Glutamatergic neuron (in vitro differentiated cells): ENCODE measurements around the gene MTA1. TPM values are rescaled to one million over a fixed set of nuclear protein-coding genes. Genes with fewer than 3 reads are reported as not detected.

Source experiments
- DNase-seq: peaks from one replicate; pipeline ENCODE4 v3.0.0; 2022
- H3K27ac Mint-ChIP-seq: one replicate; pipeline ENCODE4 v1.8.0; 2020; ENCODE audit warnings: mild to moderate bottlenecking, mixed read lengths, inconsistent platforms; ENCODE audit not compliant: unreplicated experiment
- H3K27me3 Mint-ChIP-seq: one replicate; pipeline ENCODE4 v1.8.0; 2020; ENCODE audit warnings: mild to moderate bottlenecking, moderate library complexity, mixed read lengths, inconsistent platforms; ENCODE audit not compliant: unreplicated experiment
- H3K36me3 Mint-ChIP-seq: one replicate; pipeline ENCODE4 v1.8.0; 2020; ENCODE audit warnings: mild to moderate bottlenecking, mixed read lengths, inconsistent platforms; ENCODE audit not compliant: unreplicated experiment
- H3K4me1 Mint-ChIP-seq: one replicate; pipeline ENCODE4 v1.8.0; 2020; ENCODE audit warnings: mild to moderate bottlenecking, low read depth, mixed read lengths, inconsistent platforms; ENCODE audit not compliant: unreplicated experiment
- H3K4me3 Mint-ChIP-seq: one replicate; pipeline ENCODE4 v1.8.0; 2020; ENCODE audit warnings: mild to moderate bottlenecking, mixed read lengths, inconsistent platforms; ENCODE audit not compliant: unreplicated experiment
- H3K9me3 Mint-ChIP-seq: one replicate; pipeline ENCODE4 v1.8.0; 2020; ENCODE audit warnings: mild to moderate bottlenecking, moderate library complexity, mixed read lengths, inconsistent platforms; ENCODE audit not compliant: unreplicated experiment
- CTCF ChIP-seq: fragments of 200-600 bp; sonication (generic); IDR thresholded peaks from one replicate; pipeline ENCODE4 v1.5.0; 2021; ENCODE audit not compliant: partially characterized antibody, unreplicated experiment
- total RNA-seq: library from RNA; stranded (reverse); fragmentation: NEBNext Ultra II Directional; extraction: Animal tissue kit (Norgen Biotek cat#: 25700); gene quantifications from one replicate; pipeline ENCODE4 v1.2.1, GENCODE V29; 2021; ENCODE audit not compliant: unreplicated experiment

MTA1 gene
- total RNA-seq, 1 donor from 2014 or later = 261 TPM

GRCh38 chr14:105381446-105382342 is 37.9 kb upstream of the MTA1 start:
- no peaks in the 10 kb centered on the region for H3K4me1 Mint-ChIP-seq
- peaks cover 4% of the 10 kb centered on the region for H3K27me3 Mint-ChIP-seq
- no peaks in the 10 kb centered on the region for H3K36me3 Mint-ChIP-seq
- no peak for TF ChIP-seq CTCF
- DNase-seq = no peak
- peaks cover 8% of the 10 kb centered on the region for H3K9me3 Mint-ChIP-seq
- H3K27ac Mint-ChIP-seq = no peak overlapping the region
- no peak overlapping the region for H3K4me3 Mint-ChIP-seq

- H3K4me3 Mint-ChIP-seq = no peak overlapping the region
- H3K36me3 Mint-ChIP-seq = no peaks in the 10 kb centered on the region
- TF ChIP-seq CTCF = no peak
- H3K27ac Mint-ChIP-seq = no peak overlapping the region
- DNase-seq = no peak
- H3K4me1 Mint-ChIP-seq = peaks cover under 1% of the 10 kb centered on the region
- H3K9me3 Mint-ChIP-seq = peaks cover 8% of the 10 kb centered on the region
- H3K27me3 Mint-ChIP-seq = peaks cover 4% of the 10 kb centered on the region
Observed at GRCh38 chr14:105382343-105383082, 37.1 kb upstream of the MTA1 start.

GRCh38 chr14:105383083-105383730 is 36.4 kb upstream of the MTA1 start:
- Mint-ChIP-seq H3K27me3 (peaks cover 6% of the 10 kb centered on the region), H3K4me1 (peaks cover 7% of the 10 kb centered on the region), H3K36me3 (no peaks in the 10 kb centered on the region), H3K9me3 (peaks cover 9% of the 10 kb centered on the region), H3K27ac (peak overlapping the region; percentile 48), H3K4me3 (no peak overlapping the region)
- no peak for DNase-seq
- TF ChIP-seq CTCF = no peak

- Mint-ChIP-seq H3K27ac (no peak overlapping the region), H3K27me3 (peaks cover 6% of the 10 kb centered on the region), H3K4me1 (peaks cover 10% of the 10 kb centered on the region), H3K9me3 (peaks cover 5% of the 10 kb centered on the region), H3K4me3 (no peak overlapping the region), H3K36me3 (no peaks in the 10 kb centered on the region)
- no peak for DNase-seq
- TF ChIP-seq CTCF = no peak
Observed at GRCh38 chr14:105384041-105384557, 35.5 kb upstream of the MTA1 start.
